Lung (tissue), 12 donors: ENCODE data around the gene TJP1. TPM values are rescaled to one million over a fixed set of nuclear protein-coding genes. Genes with fewer than 3 reads are reported as not detected.

Source experiments
- ATAC-seq: fragments of 200-7000 bp; cut with Tn5 transposase; one replicate; pipeline ENCODE4 v1.9.1; 2020; ENCODE audit warnings: moderate number of reproducible peaks; ENCODE audit not compliant: insufficient read depth, low FRiP score
- DNase-seq, 3 donors: peaks; one replicate each; pipeline ENCODE4 v3.0.0-alpha.2; 2013 to 2017
- H3K27ac ChIP-seq, 2 donors: one replicate each; pipeline ENCODE4 v1.5.1; 2013; ENCODE audit warnings: mild to moderate bottlenecking in 2 of 2, moderate library complexity in 2 of 2, control low read depth in 1 of 2, inconsistent platforms in 1 of 2, low read depth in 1 of 2, low read length in 1 of 2
- H3K27me3 ChIP-seq, 3 donors: one replicate each; pipeline ENCODE4 v1.5.1; 2013; ENCODE audit warnings: low read length in 2 of 3; ENCODE audit not compliant: control insufficient read depth in 3 of 3, insufficient read depth in 3 of 3
- H3K36me3 ChIP-seq, 4 donors: one replicate each; pipeline ENCODE4 v1.5.1; 2013; ENCODE audit warnings: low read length in 4 of 4, mild to moderate bottlenecking in 1 of 4, moderate library complexity in 1 of 4; ENCODE audit not compliant: control insufficient read depth in 4 of 4, insufficient read depth in 4 of 4
- H3K4me1 ChIP-seq, 5 donors: one replicate each; pipeline ENCODE4 v1.5.1; 2013; ENCODE audit warnings: low read length in 5 of 5, mild to moderate bottlenecking in 2 of 5, moderate library complexity in 1 of 5; ENCODE audit not compliant: control insufficient read depth in 5 of 5, insufficient read depth in 5 of 5
- H3K4me3 ChIP-seq: one replicate; pipeline ENCODE4 v1.5.1; 2013; ENCODE audit warnings: mild to moderate bottlenecking, control low read depth, moderate library complexity
- H3K9ac ChIP-seq, 2 donors: one replicate each; pipeline ENCODE4 v1.5.1; 2013; ENCODE audit warnings: low read length in 2 of 2, control low read depth in 1 of 2; ENCODE audit not compliant: insufficient read depth in 1 of 2
- H3K9me3 ChIP-seq, 4 donors: one replicate each; pipeline ENCODE4 v1.5.1; 2013; ENCODE audit warnings: low read length in 3 of 4, mild to moderate bottlenecking in 1 of 4, moderate library complexity in 1 of 4; ENCODE audit not compliant: control insufficient read depth in 4 of 4, insufficient read depth in 3 of 4
- CTCF ChIP-seq: IDR thresholded peaks from 2 replicates; pipeline ENCODE4 v1.5.1; 2012; ENCODE audit warnings: mild to moderate bottlenecking; ENCODE audit errors: control extremely low read depth, extremely low read depth
- WGBS, 2 donors: extraction: QIAGEN DNeasy Blood & Tissue Kit; methylation state at CpG; one replicate each; pipeline ENCODE4 v1.1.7; 2013; 5-methylcytosine and 5-hydroxymethylcytosine counted together
- polyA plus RNA-seq, 2 donors: library from polyadenylated mRNA; stranded (reverse); fragments of 200-250 nt; gene quantifications; one replicate each; pipeline ENCODE4 v1.2.1, GENCODE V29; 2013
- total RNA-seq, 2 donors: library from RNA; depleted of rRNA in 1 of 2; stranded (reverse); fragments of >200 nt in 1 of 2; gene quantifications; one replicate each; pipeline ENCODE4 v1.2.1, GENCODE V29; 2014 to 2021
- donor health status: control.
- donor health status: control.
- donor health status: Bipolar disorder and iron deficiency.
- donor health status: healthy.
- donor health status: DM: yes; HTN: yes; CAD: no.

The TJP1 gene
- total and polyA plus RNA-seq, 4 donors: 20.6 to 211 (median 53.8) TPM

- Histone ChIP-seq H3K4me1 (no peaks in the 10 kb centered on the region), H3K27me3 (no peaks in the 10 kb centered on the region), H3K9ac (no peak overlapping the region), H3K27ac (no peak overlapping the region), H3K36me3 (no peaks in the 10 kb centered on the region), H3K9me3 (peaks cover 0 to 4% (median 2%) of the 10 kb centered on the region in 4 donors), H3K4me3 (no peak overlapping the region)
- WGBS, 2 donors: 97% methylated on average over 7 of the region's 7 CpGs
- ATAC-seq: no peak
- no peak for TF ChIP-seq CTCF
- no peak for DNase-seq
These were observed 27.4 kb upstream of the TJP1 start for GRCh38 chr15:29849716-29850115.

- ATAC-seq (no peak), DNase-seq (no peak)
- H3K9me3 ChIP-seq: peaks cover 0 to 4% (median 2%) of the 10 kb centered on the region in 4 donors
- no peak overlapping the region for H3K27ac ChIP-seq
- no peaks in the 10 kb centered on the region for H3K27me3 ChIP-seq
- no peak overlapping the region for H3K9ac ChIP-seq
- H3K4me1 ChIP-seq: no peaks in the 10 kb centered on the region
- WGBS, 2 donors: 96 to 97% methylated on average over 1 of the region's 1 CpG
- TF ChIP-seq CTCF: no peak
- no peak overlapping the region for H3K4me3 ChIP-seq
- no peaks in the 10 kb centered on the region for H3K36me3 ChIP-seq
These were observed 26.9 kb upstream of the TJP1 start for GRCh38 chr15:29849218-29849617.

GRCh38 chr15:29844290-29844903, 22.1 kb upstream of the TJP1 start:
- Histone ChIP-seq H3K27ac (no peak overlapping the region), H3K9ac (no peak overlapping the region), H3K36me3 (no peaks in the 10 kb centered on the region), H3K4me3 (no peak overlapping the region), H3K27me3 (no peaks in the 10 kb centered on the region), H3K9me3 (peaks cover 0 to 4% (median 2%) of the 10 kb centered on the region in 4 donors), H3K4me1 (peaks cover 0 to 3% (median 0%) of the 10 kb centered on the region in 5 donors)
- WGBS, 2 donors: 84 to 87% methylated on average over 5 of the region's 5 CpGs
- DNase-seq: no peak
- no peak for TF ChIP-seq CTCF
- no peak for ATAC-seq

- TF ChIP-seq CTCF: no peak
- ATAC-seq: no peak
These were observed 20.0 kb upstream of the TJP1 start for GRCh38 chr15:29842290-29842689.

More at GRCh38 chr15:29842290-29842689, 20.0 kb upstream of the TJP1 start:
- no peaks in the 10 kb centered on the region for H3K36me3 ChIP-seq
- no peak for DNase-seq
- H3K4me1 ChIP-seq: peaks cover 0 to 3% (median 0%) of the 10 kb centered on the region in 5 donors
- no peaks in the 10 kb centered on the region for H3K9me3 ChIP-seq
- no peak overlapping the region for H3K9ac ChIP-seq
- no peaks in the 10 kb centered on the region for H3K27me3 ChIP-seq
- H3K27ac ChIP-seq: no peak overlapping the region
- 92 to 93% methylated on average over 5 of the region's 5 CpGs for WGBS, 2 donors
- H3K4me3 ChIP-seq: no peak overlapping the region
